ENCODE data around the gene PHTF1. TPM values are rescaled to one million over a fixed set of nuclear protein-coding genes. Genes with fewer than 3 reads are reported as not detected.
A peak's percentile ranks its signal among the peaks of the same experiment; 100 is the strongest.

PHTF1 gene
- polyA plus RNA-seq, 3 donors = 6.7 to 12.2 (median 11.1) TPM

- H3K9me3 ChIP-seq (replicated peaks in 1 of 2; ENCODE audit: control insufficient read depth in 1 of 2, insufficient read depth in 1 of 2, low read length in 2 of 2) = no peaks in the 10 kb centered on the region
- Mint-ChIP-seq H3K36me3 (peaks cover 20 to 22% of the 10 kb centered on the region in 2 donors), H3K4me3 (peak overlapping the region in 1 of 2 donors; percentile 52), H3K9me3 (no peaks in the 10 kb centered on the region), H3K27ac (peak overlapping the region in 3 of 7 donors; percentile 76 to 90 (median 89)), H3K27me3 (ENCODE audit: low read depth in 3 of 3) (no peaks in the 10 kb centered on the region), H3K4me1 (peaks cover 5% of the 10 kb centered on the region)
- peak overlapping the region in 1 of 2 donors; percentile 75 for H3K27ac ChIP-seq (ENCODE audit: low read depth in 1 of 2, low read length in 2 of 2)
- no peak overlapping the region for H2AFZ ChIP-seq (ENCODE audit: insufficient read depth, low read depth, low read length, poor library complexity, severe bottlenecking)
- peak overlapping the region in 2 of 3 experiments; percentile 5 to 41 for H3K4me3 ChIP-seq (replicated peaks in 1 of 3; ENCODE audit: low read depth in 2 of 3, low read length in 3 of 3)
- H3K27me3 ChIP-seq (ENCODE audit: control insufficient read depth in 2 of 2, insufficient read depth in 2 of 2, low read length in 2 of 2) = no peaks in the 10 kb centered on the region
- H3K4me2 ChIP-seq (replicated peaks; ENCODE audit: extremely low read depth, low read length, poor library complexity, severe bottlenecking) = peak overlapping the region; percentile 48
- no peak overlapping the region for H3K9ac ChIP-seq (ENCODE audit: insufficient read depth, low read length, poor library complexity, severe bottlenecking)
- 0% methylated on average over 1 of the region's 4 CpGs for WGBS (ENCODE audit: insufficient coverage)
- peaks cover 51% of the 10 kb centered on the region for H4K20me1 ChIP-seq (ENCODE audit: insufficient read depth, low read length)
- peaks cover 0 to 8% of the 10 kb centered on the region in 2 donors for H3K36me3 ChIP-seq (replicated peaks in 1 of 2; ENCODE audit: control insufficient read depth in 1 of 2, insufficient read depth in 2 of 2, low read length in 2 of 2)
- H3K4me1 ChIP-seq (ENCODE audit: control insufficient read depth in 1 of 2, insufficient read depth in 2 of 2, low read length in 2 of 2) = peaks cover 38 to 49% of the 10 kb centered on the region in 2 donors
- H3K79me2 ChIP-seq (ENCODE audit: insufficient read depth, low read length) = peaks cover 89% of the 10 kb centered on the region
- TF ChIP-seq CTCF (IDR thresholded peaks at IDR 0.05) = no peak
- peak; percentile 66 to 91 (median 86) for DNase-seq
- intact Hi-C loops (cut with micrococcal nuclease) = no loop called here
These were observed 24.2 kb upstream of the PHTF1 start for GRCh38 chr1:113783254-113784103.

- H3K27ac ChIP-seq (ENCODE audit: low read depth in 1 of 2, low read length in 2 of 2) = peak overlapping the region in 1 of 2 donors; percentile 49
- no peak overlapping the region for H3K9ac ChIP-seq (ENCODE audit: insufficient read depth, low read length, poor library complexity, severe bottlenecking)
- H3K79me2 ChIP-seq (ENCODE audit: insufficient read depth, low read length) = peaks cover 83% of the 10 kb centered on the region
- no peak overlapping the region for H3K4me3 ChIP-seq (replicated peaks in 1 of 3; ENCODE audit: low read depth in 2 of 3, low read length in 3 of 3)
- no peak overlapping the region for H3K4me2 ChIP-seq (replicated peaks; ENCODE audit: extremely low read depth, low read length, poor library complexity, severe bottlenecking)
- no peaks in the 10 kb centered on the region for H3K9me3 ChIP-seq (replicated peaks in 1 of 2; ENCODE audit: control insufficient read depth in 1 of 2, insufficient read depth in 1 of 2, low read length in 2 of 2)
- H2AFZ ChIP-seq (ENCODE audit: insufficient read depth, low read depth, low read length, poor library complexity, severe bottlenecking) = no peak overlapping the region
- H4K20me1 ChIP-seq (ENCODE audit: insufficient read depth, low read length) = peaks cover 52% of the 10 kb centered on the region
- intact Hi-C loops (cut with micrococcal nuclease) = no loop called here
- WGBS (ENCODE audit: insufficient coverage) = no CpG with 5 or more reads among the region's 2 CpGs
- H3K36me3 ChIP-seq (replicated peaks in 1 of 2; ENCODE audit: control insufficient read depth in 1 of 2, insufficient read depth in 2 of 2, low read length in 2 of 2) = peaks cover 0 to 6% of the 10 kb centered on the region in 2 donors
- Mint-ChIP-seq H3K36me3 (peaks cover 18 to 20% of the 10 kb centered on the region in 2 donors), H3K9me3 (no peaks in the 10 kb centered on the region), H3K27me3 (ENCODE audit: low read depth in 3 of 3) (no peaks in the 10 kb centered on the region), H3K4me1 (peaks cover 5% of the 10 kb centered on the region), H3K27ac (peak overlapping the region in 2 of 7 donors; percentile 89 to 90), H3K4me3 (no peak overlapping the region)
- no peak for TF ChIP-seq CTCF (IDR thresholded peaks at IDR 0.05)
- DNase-seq = peak in 1 of 3 donors; percentile 12
- no peaks in the 10 kb centered on the region for H3K27me3 ChIP-seq (ENCODE audit: control insufficient read depth in 2 of 2, insufficient read depth in 2 of 2, low read length in 2 of 2)
- H3K4me1 ChIP-seq (ENCODE audit: control insufficient read depth in 1 of 2, insufficient read depth in 2 of 2, low read length in 2 of 2) = peaks cover 38 to 49% of the 10 kb centered on the region in 2 donors
These were observed 23.1 kb upstream of the PHTF1 start for GRCh38 chr1:113782406-113782805.

Measured in CD14-positive monocyte (primary cell).